OCI-LY7 (cell line): ENCODE results near the gene SLC44A3.

Experiments
- EZH2phosphoT487 ChIP-seq: fragments of 200-600 bp; sonication (generic); IDR thresholded peaks from 2 replicates; pipeline ENCODE4 v1.6.1; 2018; ENCODE audit warnings: low read depth, borderline replicate concordance, mild to moderate bottlenecking, mixed run types, antibody characterized with exemption, low read length, moderate library complexity, mixed read lengths
- TF ChIP-seq, protein P1 (sequence below): fragments of 200-600 bp; sonication (generic); conservative IDR thresholded peaks from 2 replicates; pipeline ENCODE4 v1.5.1; 2014; ENCODE audit warnings: mild to moderate bottlenecking, antibody characterized with exemption, low read length, moderate library complexity, mixed read lengths

DNA sequence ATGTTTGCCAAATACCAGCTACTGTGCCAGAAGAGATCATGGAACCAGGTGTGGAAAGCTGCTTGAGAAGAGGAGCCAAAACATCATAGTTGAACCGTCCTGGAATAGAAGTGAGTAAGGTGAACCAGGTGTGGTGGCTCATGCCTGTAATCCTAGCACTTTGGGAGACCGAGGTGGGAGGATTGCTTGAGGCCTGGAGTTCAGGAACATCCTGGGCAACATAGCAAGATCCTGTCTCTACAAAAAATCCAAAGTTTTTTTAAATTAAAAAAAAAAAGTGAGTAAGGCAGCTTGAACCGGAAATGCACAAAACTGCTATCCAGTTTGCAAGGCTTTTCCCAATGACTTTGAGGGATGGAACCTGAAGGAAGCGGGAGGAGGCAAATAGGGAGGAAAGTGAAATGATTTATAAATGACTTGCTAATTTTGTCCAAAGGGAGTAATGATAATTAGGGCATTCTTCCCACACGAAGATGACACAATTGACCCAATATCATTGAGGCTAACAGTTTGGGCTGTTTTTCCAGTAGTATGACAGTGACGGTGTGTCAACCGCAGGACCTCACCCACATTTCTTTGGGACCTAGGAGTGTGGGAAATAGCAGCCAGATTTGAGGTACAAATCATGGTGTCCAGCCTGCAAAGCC, 108.3 kb downstream of the SLC44A3 start:
- TF ChIP-seq, protein P1, sequence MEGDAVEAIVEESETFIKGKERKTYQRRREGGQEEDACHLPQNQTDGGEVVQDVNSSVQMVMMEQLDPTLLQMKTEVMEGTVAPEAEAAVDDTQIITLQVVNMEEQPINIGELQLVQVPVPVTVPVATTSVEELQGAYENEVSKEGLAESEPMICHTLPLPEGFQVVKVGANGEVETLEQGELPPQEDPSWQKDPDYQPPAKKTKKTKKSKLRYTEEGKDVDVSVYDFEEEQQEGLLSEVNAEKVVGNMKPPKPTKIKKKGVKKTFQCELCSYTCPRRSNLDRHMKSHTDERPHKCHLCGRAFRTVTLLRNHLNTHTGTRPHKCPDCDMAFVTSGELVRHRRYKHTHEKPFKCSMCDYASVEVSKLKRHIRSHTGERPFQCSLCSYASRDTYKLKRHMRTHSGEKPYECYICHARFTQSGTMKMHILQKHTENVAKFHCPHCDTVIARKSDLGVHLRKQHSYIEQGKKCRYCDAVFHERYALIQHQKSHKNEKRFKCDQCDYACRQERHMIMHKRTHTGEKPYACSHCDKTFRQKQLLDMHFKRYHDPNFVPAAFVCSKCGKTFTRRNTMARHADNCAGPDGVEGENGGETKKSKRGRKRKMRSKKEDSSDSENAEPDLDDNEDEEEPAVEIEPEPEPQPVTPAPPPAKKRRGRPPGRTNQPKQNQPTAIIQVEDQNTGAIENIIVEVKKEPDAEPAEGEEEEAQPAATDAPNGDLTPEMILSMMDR: no peak
- TF ChIP-seq EZH2phosphoT487: no peak
